Measurements from ENCODE around the gene ZNF544.
"Not testable (repeated sequence)": the region's sequence is repeated elsewhere in the genome, so short reads cannot be mapped to it uniquely, and the experiment has no call there.

ZNF544 gene

GRCh38 chr19:58248886-58249285, 20.2 kb downstream of the ZNF544 start:
- H3K4me3 ChIP-seq (ENCODE audit: low read length), result no peak overlapping the region
- no peak for TF ChIP-seq CTCF (IDR thresholded peaks at IDR 0.05; ENCODE audit: insufficient read depth, low read depth, low read length, missing control alignments)
- no peak for DNase-seq (ENCODE audit: low read depth)

GRCh38 chr19:58252102-58252685, 23.5 kb downstream of the ZNF544 start:
- no peak for TF ChIP-seq CTCF (IDR thresholded peaks at IDR 0.05; ENCODE audit: insufficient read depth, low read depth, low read length, missing control alignments)
- no peak for DNase-seq (ENCODE audit: low read depth)
- H3K4me3 ChIP-seq (ENCODE audit: low read length), result no peak overlapping the region

- not testable (repeated sequence) for H3K4me3 ChIP-seq (ENCODE audit: low read length); DNase-seq (ENCODE audit: low read depth)
These were observed 29.5 kb downstream of the ZNF544 start for GRCh38 chr19:58258259-58258658.

GRCh38 chr19:58261600-58261967, 32.9 kb downstream of the ZNF544 start:
- no peak overlapping the region for H3K4me3 ChIP-seq (ENCODE audit: low read length)
- no peak for TF ChIP-seq CTCF (IDR thresholded peaks at IDR 0.05; ENCODE audit: insufficient read depth, low read depth, low read length, missing control alignments)
- no peak for DNase-seq (ENCODE audit: low read depth)

- no peak for TF ChIP-seq CTCF (IDR thresholded peaks at IDR 0.05; ENCODE audit: insufficient read depth, low read depth, low read length, missing control alignments)
- DNase-seq (ENCODE audit: low read depth), result no peak
- H3K4me3 ChIP-seq (ENCODE audit: low read length), result no peak overlapping the region
These were observed 33.5 kb downstream of the ZNF544 start for GRCh38 chr19:58261968-58262921.

- TF ChIP-seq CTCF (IDR thresholded peaks at IDR 0.05; ENCODE audit: insufficient read depth, low read depth, low read length, missing control alignments), result no peak
- no peak for DNase-seq (ENCODE audit: low read depth)
- H3K4me3 ChIP-seq (ENCODE audit: low read length), result no peak overlapping the region
These were observed 34.2 kb downstream of the ZNF544 start for GRCh38 chr19:58262922-58263296.

GRCh38 chr19:58265100-58265499, 36.4 kb downstream of the ZNF544 start:
- no peak for TF ChIP-seq CTCF (IDR thresholded peaks at IDR 0.05; ENCODE audit: insufficient read depth, low read depth, low read length, missing control alignments)
- DNase-seq (ENCODE audit: low read depth), result no peak
- no peak overlapping the region for H3K4me3 ChIP-seq (ENCODE audit: low read length)
